GM19372 (cell line): ENCODE results near the gene NUP58.

Experiments used
- ATAC-seq: cut with Tn5 transposase; IDR thresholded peaks from one replicate; pipeline ENCODE4 v1.9.1; 2021; ENCODE audit warnings: mild to moderate bottlenecking, low read depth, moderate library complexity; ENCODE audit not compliant: unreplicated experiment

Gene NUP58

DNA sequence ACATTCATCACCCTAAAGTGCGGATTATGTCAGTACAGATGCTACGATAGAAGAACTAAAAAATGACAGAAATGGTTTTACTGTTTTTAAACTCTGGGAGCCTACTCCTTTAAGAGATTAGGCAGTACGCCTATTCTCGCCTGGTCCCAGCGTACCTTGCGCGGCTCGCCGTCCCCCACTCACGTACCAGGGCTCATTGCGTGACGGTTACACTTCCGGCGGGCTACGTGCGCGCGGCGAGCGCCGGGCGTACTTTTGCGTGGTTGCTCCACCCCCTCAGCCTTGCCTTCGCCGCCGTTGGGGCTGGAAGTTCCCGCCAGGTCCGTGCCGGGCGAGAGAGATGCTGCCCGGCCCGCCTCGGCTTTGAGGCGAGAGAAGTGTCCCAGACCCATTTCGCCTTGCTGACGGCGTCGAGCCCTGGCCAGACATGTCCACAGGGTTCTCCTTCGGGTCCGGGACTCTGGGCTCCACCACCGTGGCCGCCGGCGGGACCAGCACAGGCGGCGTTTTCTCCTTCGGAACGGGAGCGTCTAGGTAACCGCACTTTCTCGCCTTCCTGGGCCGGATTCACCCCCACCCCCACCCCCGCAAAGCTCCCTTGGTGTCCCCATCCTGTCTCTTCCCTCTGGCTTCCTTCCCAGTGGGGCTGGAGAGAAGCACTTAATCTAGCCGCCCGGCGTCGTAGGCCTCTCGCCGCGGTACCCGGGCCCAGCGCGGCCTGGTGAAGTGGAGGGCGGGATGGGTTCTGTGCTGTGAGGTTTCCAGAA, at the start of gene NUP58:
Gene NUP58 (plus strand): TSS at position 279 of the 767 bp plus-strand sequence. CDS start 149 bp downstream, at position 428.
- ATAC-seq: peak; percentile 97

DNA sequence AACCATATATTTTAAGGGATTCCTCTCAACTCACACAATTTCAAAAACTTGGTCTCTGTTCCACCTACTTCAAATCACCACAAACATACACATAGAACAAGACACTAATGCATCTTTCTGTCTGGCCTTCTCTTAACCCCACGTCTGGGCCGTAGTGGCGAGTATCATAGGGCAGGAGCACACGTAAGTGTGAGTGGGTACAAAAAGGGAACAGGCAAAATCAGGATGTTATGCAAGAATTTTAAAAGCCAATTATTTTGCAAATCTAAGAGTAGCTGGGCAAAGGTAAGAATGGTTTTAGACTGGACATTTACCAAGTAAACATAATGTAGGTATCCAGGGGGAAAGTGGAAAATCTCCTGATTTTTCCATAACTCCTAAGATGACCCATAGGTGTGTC, 49.2 kb upstream of the NUP58 start:
- ATAC-seq: no peak

- no peak for ATAC-seq
These were observed 48.7 kb upstream of the NUP58 start for GRCh38 chr13:25252752-25253151.

- ATAC-seq: no peak
These were observed 47.7 kb upstream of the NUP58 start for GRCh38 chr13:25253702-25254101.

GRCh38 chr13:25262261-25262660, 39.2 kb upstream of the NUP58 start:
- no peak for ATAC-seq

GRCh38 chr13:25266706-25267105, 34.7 kb upstream of the NUP58 start:
- ATAC-seq: no peak

DNA sequence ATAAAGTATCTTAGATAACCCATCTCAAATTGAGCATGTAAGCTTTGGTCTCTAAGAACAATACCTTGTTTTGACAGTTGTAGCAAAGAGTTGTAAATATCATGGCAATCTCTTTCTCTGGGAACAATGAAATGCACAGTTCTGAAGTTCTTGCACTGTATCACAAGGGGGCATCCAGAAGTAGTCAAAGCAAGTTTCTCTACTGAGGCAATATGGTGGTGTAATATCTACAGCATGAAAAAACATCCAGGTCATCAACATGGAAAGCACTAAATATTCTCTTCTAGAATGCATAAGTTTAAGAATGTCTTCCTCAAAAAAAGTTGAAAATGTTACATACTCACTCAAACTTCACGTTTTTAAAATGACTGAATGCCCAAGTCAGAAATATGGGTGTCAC, 33.7 kb upstream of the NUP58 start:
- ATAC-seq: no peak

- no peak for ATAC-seq
These were observed 32.9 kb upstream of the NUP58 start for GRCh38 chr13:25268561-25268960.

- no peak for ATAC-seq
These were observed 24.7 kb upstream of the NUP58 start for GRCh38 chr13:25276748-25277147.

GRCh38 chr13:25280396-25280795, 21.0 kb upstream of the NUP58 start:
- ATAC-seq: no peak

GRCh38 chr13:25281193-25281934, 20.1 kb upstream of the NUP58 start:
- ATAC-seq: no peak

DNA sequence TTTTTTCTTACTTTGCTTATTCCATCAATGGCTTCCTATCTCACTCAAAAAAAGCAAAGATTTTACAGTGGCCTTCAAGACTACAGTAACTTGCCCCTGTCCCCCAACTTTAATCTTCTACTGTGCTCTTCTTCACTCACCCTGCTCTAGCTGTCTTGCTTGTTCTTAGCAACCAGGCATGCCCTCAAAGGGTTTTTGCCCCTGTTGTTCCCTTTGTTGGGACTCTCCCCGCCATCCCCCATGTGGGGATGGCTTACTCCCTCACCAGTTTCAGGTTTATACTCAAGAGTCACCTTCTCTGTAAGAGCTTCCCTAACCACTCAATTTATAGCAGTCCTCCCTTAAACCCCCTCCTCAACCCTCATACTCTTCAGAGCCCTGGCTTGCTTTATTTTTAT, 19.5 kb upstream of the NUP58 start:
- ATAC-seq: no peak

DNA sequence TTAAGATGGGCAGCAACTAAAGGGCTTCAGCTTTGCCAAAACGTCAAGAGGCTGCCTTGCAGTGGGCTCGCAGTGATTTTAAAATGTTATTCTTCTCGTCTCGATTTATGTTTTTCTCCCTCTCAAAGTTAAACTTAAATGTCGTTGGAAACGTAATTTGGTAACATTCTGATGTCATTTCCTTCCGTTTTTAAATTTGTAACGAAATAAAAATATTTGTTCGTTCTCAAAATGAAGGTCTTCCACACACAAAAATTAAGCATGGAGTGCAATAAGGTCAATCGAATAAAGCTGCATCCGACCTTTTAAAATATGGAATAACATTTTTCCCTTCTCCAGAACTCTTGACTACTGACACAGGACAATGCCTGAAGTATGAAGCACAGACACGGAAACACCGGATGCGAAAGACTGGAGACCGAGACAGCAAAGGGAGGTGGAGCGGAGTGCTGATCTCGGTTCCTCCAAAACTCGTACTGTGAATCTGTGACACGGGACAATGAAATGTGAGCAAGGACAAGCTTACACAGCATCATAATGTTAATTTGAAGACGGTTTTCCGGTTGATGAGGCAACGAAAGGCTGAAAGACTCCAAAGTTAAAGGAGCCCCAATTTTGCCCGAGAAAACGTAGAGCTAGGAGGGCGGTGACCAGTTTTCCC, 15.0 kb upstream of the NUP58 start:
- ATAC-seq: peak; percentile 7

GRCh38 chr13:25286969-25287961, 14.2 kb upstream of the NUP58 start, which contains the start of gene MTMR6:
MTMR6 (minus strand) TSS chr13:25287488; CDS start chr13:25287247, 241 bp downstream.
- peak; percentile 96 for ATAC-seq

DNA sequence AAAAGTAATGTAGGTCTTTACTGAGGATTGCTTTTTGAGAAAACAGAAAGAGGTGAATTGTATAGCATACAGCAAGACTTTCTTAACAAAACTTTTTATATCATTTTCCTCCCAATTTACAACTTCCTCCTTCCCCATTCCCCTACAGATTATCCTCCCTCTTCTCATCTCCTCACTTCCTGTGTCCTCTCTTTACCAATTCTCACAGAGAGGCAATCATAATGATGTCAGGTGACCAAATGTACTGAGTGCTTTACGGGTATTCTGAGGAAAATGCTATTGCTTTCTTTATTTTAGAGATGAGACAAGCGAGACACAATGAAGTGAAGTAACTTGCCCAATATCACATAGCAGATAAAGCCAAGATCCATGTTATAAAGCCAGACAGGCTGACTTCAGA, 12.5 kb upstream of the NUP58 start:
- no peak for ATAC-seq

DNA sequence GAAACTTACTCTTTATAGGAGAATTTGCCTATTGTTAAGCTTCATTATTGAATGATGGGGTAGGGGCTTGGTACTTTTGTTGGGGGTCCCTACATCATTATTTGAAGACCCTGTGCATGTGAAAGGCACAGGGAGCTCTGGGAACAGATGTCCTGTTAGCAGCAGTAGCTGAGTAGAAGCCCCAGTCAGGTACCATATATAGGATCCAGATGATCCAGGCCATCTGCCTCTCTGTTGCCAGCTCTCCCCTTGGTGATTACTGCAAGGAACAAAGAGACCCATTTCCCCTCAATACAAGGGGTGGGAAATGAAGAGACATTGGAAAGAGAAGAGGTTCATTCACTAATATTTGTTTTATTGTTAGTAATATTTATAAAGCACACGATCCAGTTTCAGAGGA, 9.7 kb upstream of the NUP58 start:
- ATAC-seq: no peak

- no peak for ATAC-seq
These were observed 9.1 kb upstream of the NUP58 start for GRCh38 chr13:25292301-25292700.

DNA sequence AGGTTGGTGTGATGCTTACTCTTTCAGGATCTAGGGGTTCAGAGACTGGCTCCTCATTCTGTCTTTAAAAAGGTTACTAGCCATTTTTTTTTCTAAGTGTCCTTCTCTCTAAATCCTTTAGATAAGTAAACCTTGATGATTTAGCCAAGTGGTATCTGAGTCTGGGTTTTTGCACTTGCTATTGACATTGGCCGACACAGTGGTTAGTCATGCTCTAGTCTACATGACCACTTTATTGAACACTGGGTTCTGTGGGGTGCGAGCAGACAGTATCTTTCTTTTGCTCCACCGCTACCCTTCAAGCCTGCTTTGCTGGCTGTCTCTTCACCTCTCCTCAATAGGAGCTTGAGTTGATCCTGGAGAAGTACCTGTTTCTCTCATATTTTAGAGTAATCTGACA, 6.2 kb upstream of the NUP58 start:
- ATAC-seq: no peak

DNA sequence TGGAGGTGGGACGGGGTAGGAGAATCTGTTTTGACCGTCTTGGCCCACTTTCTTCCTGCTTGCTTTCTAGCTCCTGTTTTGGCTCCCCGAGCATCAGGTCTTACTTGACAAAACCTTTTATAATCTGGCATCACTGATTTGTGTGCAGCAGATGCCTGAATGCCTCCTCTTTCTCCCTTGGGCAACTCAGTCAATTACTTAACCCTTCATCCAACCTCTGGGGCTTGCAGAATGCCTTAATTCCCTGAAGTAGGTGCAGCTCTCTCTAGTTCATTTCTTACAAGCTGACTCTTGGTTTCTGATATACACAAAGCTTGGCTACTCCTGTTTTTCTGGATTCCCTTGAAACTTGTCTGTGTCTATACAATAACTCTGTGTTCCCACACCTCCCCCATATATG, 5.7 kb upstream of the NUP58 start:
- ATAC-seq: no peak

DNA sequence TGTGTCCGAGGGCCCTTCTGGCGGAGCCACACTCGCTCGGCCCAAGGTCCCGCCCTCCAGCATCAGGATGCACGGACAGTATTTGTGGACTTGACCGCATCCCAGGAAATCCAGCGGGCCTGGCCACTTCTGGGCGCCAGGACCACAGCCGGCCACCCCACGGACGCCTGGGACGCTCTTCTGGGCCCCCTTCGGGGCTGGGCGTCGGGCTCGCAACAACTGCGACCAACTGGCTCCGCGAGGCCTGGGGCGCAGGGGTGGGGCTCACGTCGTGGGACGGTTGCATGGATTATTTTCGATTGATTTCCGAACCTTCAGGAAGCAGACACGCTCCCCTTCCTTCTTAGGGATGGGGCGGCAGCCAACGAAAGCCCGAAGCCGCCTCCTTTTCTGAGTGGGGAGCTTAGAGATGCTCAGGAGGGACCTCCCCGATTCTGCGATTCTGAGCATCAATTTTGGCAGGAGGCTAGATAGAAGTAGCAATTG, 521 bp upstream of the NUP58 start:
- ATAC-seq: peak; percentile 20
